Measurements from ENCODE around the gene PWWP2B. TPM values are rescaled to one million over a fixed set of nuclear protein-coding genes. Genes with fewer than 3 reads are reported as not detected.
A peak's percentile ranks its signal among the peaks of the same experiment; 100 is the strongest.

The PWWP2B gene
- total RNA-seq, 1 donor from 2014 or later = 24.2 TPM

GRCh38 chr10:132402781-132403241 is 5.8 kb downstream of the PWWP2B start:
- Mint-ChIP-seq H3K27ac (peak overlapping the region; percentile 52), H3K27me3 (ENCODE audit: low read depth) (no peaks in the 10 kb centered on the region), H3K36me3 (peaks cover 6% of the 10 kb centered on the region), H3K4me1 (peaks cover 50% of the 10 kb centered on the region), H3K4me3 (no peak overlapping the region), H3K9me3 (no peaks in the 10 kb centered on the region)
- TF ChIP-seq CTCF (IDR thresholded peaks at IDR 0.05; ENCODE audit: unreplicated experiment) = no peak
- no peak for DNase-seq (ENCODE audit: low spot score in 2 of 2, unreplicated experiment in 2 of 2)

- peaks cover 51% of the 10 kb centered on the region for H3K4me1 Mint-ChIP-seq
- no peak for DNase-seq (ENCODE audit: low spot score in 2 of 2, unreplicated experiment in 2 of 2)
- TF ChIP-seq CTCF (IDR thresholded peaks at IDR 0.05; ENCODE audit: unreplicated experiment) = no peak
- H3K9me3 Mint-ChIP-seq = no peaks in the 10 kb centered on the region
- peak overlapping the region; percentile 98 for H3K27ac Mint-ChIP-seq
- H3K27me3 Mint-ChIP-seq (ENCODE audit: low read depth) = no peaks in the 10 kb centered on the region
- H3K4me3 Mint-ChIP-seq = no peak overlapping the region
- H3K36me3 Mint-ChIP-seq = peaks cover 6% of the 10 kb centered on the region
These were observed 6.6 kb downstream of the PWWP2B start for GRCh38 chr10:132403511-132404168.

- no peak for TF ChIP-seq CTCF (IDR thresholded peaks at IDR 0.05; ENCODE audit: unreplicated experiment)
- peaks cover 51% of the 10 kb centered on the region for H3K4me1 Mint-ChIP-seq
- H3K27ac Mint-ChIP-seq = peak overlapping the region; percentile 56
- no peak overlapping the region for H3K4me3 Mint-ChIP-seq
- no peaks in the 10 kb centered on the region for H3K27me3 Mint-ChIP-seq (ENCODE audit: low read depth)
- peaks cover 6% of the 10 kb centered on the region for H3K36me3 Mint-ChIP-seq
- no peak for DNase-seq (ENCODE audit: low spot score in 2 of 2, unreplicated experiment in 2 of 2)
- no peaks in the 10 kb centered on the region for H3K9me3 Mint-ChIP-seq
These were observed 7.3 kb downstream of the PWWP2B start for GRCh38 chr10:132404169-132404880.

GRCh38 chr10:132404911-132405462 is 8.0 kb downstream of the PWWP2B start:
- Mint-ChIP-seq H3K36me3 (peaks cover 6% of the 10 kb centered on the region), H3K4me1 (peaks cover 49% of the 10 kb centered on the region), H3K27me3 (ENCODE audit: low read depth) (no peaks in the 10 kb centered on the region), H3K9me3 (no peaks in the 10 kb centered on the region), H3K27ac (no peak overlapping the region), H3K4me3 (no peak overlapping the region)
- DNase-seq (ENCODE audit: low spot score in 2 of 2, unreplicated experiment in 2 of 2) = no peak
- no peak for TF ChIP-seq CTCF (IDR thresholded peaks at IDR 0.05; ENCODE audit: unreplicated experiment)

- H3K4me3 Mint-ChIP-seq = no peak overlapping the region
- no peak for DNase-seq (ENCODE audit: low spot score in 2 of 2, unreplicated experiment in 2 of 2)
- peak overlapping the region; percentile 59 for H3K27ac Mint-ChIP-seq
- H3K27me3 Mint-ChIP-seq (ENCODE audit: low read depth) = no peaks in the 10 kb centered on the region
- peaks cover 52% of the 10 kb centered on the region for H3K4me1 Mint-ChIP-seq
- peaks cover 6% of the 10 kb centered on the region for H3K36me3 Mint-ChIP-seq
- TF ChIP-seq CTCF (IDR thresholded peaks at IDR 0.05; ENCODE audit: unreplicated experiment) = no peak
- no peaks in the 10 kb centered on the region for H3K9me3 Mint-ChIP-seq
These were observed 8.5 kb downstream of the PWWP2B start for GRCh38 chr10:132405463-132405991.
